VCaP (cell line): ENCODE results near the gene FAF1.
A peak's percentile ranks its signal among the peaks of the same experiment; 100 is the strongest.

Experiments
- H3K27ac ChIP-seq: fragments of 450-650 bp; 2 replicates; pipeline ENCODE4 v1.5.1; 2017
- TF ChIP-seq, protein P1 (sequence below): fragments of 450-650 bp; conservative IDR thresholded peaks from 2 replicates; pipeline ENCODE4 v1.5.1; 2017; ENCODE audit warnings: mild to moderate bottlenecking, moderate library complexity

FAF1 gene

DNA sequence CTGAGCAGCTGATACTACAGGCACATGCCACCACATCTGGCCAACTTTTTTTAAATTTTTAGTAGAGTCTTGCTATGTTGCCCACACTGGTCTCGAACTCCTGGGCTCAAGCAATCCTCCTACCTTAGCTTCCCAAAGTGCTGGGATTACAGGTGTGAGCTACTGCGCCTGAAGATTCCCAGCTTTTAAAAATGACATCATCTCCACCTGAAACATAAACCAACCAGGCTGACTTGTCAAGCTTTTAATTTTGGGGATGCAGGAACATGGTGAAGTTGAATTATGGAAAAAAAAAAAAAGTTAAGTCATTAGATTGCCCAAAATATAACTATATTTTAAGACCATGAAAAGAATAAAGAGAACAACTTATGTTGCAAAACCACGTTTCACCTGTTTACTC is 350.6 kb downstream of the FAF1 start:
- TF ChIP-seq, protein P1, sequence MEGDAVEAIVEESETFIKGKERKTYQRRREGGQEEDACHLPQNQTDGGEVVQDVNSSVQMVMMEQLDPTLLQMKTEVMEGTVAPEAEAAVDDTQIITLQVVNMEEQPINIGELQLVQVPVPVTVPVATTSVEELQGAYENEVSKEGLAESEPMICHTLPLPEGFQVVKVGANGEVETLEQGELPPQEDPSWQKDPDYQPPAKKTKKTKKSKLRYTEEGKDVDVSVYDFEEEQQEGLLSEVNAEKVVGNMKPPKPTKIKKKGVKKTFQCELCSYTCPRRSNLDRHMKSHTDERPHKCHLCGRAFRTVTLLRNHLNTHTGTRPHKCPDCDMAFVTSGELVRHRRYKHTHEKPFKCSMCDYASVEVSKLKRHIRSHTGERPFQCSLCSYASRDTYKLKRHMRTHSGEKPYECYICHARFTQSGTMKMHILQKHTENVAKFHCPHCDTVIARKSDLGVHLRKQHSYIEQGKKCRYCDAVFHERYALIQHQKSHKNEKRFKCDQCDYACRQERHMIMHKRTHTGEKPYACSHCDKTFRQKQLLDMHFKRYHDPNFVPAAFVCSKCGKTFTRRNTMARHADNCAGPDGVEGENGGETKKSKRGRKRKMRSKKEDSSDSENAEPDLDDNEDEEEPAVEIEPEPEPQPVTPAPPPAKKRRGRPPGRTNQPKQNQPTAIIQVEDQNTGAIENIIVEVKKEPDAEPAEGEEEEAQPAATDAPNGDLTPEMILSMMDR: no peak
- no peak overlapping the region for H3K27ac ChIP-seq

DNA sequence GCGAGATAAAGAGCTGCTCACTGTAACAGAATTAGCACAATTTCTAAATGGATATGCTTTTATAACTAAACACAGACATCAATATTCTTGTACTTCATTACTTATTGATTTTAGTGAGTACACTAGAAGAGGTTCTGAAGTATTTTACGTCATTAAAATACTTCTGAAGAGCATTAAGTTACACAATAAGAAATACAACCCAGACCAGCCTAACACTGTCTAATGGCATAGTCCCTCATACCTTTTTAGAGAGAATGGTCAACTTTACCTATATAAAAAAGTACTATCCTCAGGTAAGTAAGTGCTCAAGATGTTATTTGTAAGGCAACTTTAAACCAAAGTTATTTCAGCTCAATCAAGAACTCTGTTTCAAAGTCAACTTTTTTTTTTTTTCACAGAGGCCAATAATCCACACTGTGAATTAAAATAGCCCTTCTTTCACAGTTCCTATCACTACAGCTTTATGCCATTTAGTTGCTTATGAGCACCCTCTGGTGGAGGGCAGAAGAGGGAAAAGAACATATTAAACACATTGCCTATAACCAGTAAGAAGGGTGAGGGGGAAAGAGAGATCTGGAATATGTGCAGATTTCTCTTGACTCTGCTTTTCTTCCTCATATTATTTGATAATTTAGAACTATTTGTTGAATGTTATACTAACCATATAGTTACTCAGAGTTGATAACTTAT is 354.7 kb downstream of the FAF1 start:
- H3K27ac ChIP-seq: no peak overlapping the region
- TF ChIP-seq, protein P1: peak; percentile 77

DNA sequence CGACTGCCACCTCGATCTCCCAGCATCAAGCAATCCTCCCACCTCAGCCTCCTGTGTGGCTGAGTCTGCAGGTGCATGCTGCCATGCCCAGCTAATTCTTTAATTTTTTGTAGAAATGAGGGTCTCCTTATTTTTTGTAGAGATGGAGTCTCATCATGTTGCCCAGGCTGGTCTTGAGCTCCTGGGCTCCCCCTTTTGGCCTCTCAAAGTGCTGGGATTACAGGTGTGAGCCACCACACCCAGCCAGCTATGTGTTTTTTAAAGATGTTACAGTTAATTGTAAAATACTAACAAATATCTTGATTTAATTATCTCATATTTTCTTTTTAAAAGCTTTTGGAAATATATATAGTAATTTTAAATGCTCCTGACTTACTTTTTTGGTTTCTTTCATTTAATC is 355.5 kb downstream of the FAF1 start:
- TF ChIP-seq, protein P1: no peak; the same call in 1 of the 2 replicates
- no peak overlapping the region; the same call in 1 of the 2 replicates for H3K27ac ChIP-seq

DNA sequence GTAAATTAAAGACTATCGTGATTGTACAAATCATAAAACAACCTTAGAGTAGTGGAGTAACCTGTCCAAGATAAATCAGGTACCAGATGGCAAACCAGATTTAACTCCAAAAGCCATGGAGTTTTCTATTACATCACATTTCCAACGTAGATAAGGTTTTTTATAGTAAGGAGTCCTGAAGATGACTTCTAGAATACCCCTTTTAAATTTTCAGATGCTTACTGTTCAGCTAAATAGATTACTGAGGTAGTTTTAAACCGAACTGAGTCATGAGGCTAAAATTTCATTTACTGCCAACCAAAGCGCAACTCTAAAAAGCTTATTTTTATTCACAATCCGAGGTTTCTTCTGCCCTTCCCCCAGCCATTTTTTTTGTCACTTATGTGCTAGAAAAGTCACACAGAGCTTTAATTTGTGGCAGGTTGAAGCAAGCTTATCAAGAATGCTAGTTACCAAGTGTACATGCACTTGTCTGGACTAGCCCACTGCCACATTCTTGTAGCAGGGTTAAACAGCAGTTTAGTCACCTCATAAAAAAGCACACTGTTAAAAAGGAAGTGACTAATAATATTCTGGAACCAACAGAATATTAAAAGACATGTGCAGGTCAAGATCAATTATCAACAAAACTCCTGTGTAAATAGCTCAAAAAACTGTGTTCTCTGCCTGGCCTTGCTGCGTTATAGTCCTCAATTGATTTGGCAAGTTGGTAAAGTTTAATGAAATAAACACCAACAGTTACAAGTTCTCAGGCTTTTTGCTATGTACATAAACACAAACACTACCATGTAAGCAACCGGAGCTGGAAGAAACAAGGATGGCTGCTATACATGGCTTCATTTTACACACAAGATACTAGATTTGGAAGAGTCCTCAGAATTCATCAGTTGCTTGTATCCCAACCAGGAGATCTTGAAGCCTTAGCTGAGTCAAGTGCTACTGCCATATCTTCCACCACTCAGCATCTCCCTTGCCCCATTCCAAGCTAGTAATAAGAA is 356.5 kb downstream of the FAF1 start:
- TF ChIP-seq, protein P1: no peak
- peak overlapping the region; percentile 40 for H3K27ac ChIP-seq

DNA sequence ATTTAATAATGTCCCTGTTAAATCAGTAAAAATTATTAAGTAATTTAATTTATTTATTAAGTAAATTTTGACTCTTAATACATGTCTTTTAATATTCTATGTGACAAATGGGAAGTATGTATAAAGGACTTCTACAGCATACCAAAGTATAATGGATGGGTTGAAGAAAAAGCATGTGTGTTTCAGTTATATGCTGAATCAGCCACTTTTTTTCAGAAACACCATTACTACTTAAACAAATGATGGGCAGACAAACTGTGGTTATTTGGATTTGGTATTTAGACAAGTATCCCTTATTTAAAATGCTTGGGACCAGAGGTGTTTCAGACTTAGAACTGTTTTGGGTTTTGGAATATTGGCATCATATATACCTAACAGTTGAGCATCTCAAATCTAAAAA is 360.5 kb downstream of the FAF1 start:
- TF ChIP-seq, protein P1: no peak
- no peak overlapping the region for H3K27ac ChIP-seq

DNA sequence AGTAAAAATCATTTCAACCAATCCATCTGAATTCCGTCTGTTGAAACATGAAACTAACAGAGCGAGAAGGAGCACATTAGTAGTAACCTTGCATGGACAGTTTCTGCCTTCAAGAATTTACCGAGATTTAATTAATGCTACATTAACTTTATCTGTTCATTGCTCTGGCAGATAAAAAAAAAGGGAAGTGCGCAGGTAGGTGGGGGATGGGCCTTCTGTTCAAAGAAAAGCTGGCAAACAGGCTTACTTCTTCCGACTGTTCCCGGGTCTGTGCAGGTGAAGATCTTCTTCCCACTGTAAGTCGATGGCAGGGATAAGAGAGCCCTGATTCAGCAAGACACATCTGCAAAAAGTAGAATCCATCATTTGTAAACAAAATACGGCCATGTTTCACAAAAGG is 364.2 kb downstream of the FAF1 start:
- no peak overlapping the region for H3K27ac ChIP-seq
- TF ChIP-seq, protein P1: no peak

DNA sequence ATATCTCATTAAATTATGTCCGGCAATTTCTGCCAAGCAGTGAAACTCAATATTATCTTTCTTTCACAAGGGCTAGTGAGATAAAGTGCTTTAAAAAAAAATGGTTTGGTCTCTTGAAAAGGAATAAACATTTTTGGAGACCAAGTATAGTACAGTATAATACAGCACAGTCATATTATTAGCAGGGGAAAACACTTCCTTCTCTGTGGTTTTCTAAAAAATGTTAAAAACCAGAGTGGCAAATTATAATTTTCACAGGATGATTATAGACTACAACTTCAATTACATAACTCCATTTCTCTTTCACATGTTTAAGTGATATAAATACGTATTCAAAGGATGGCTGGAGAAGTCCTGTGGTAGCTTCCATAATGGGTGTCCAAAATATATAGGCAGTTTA is 366.6 kb downstream of the FAF1 start:
- TF ChIP-seq, protein P1: no peak
- no peak overlapping the region for H3K27ac ChIP-seq
